ENCODE results near the gene IFT80.

GRCh38 chr3:160330690-160331089, 68.3 kb downstream of the IFT80 start:
- TF ChIP-seq CTCF (IDR thresholded peaks at IDR 0.05; ENCODE audit: poor library complexity) (no peak), EZH2phosphoT487 (IDR thresholded peaks at IDR 0.05; ENCODE audit: low read depth, severe bottlenecking, unreplicated experiment) (no peak), EZH2 (IDR thresholded peaks at IDR 0.05; ENCODE audit: borderline replicate concordance) (no peak)
